Endometrium (tissue), 2 donors: Measurements from ENCODE around the gene CD79B.
"Not testable (repeated sequence)": the region's sequence is repeated elsewhere in the genome, so short reads cannot be mapped to it uniquely, and the experiment has no call there.

ENCODE experiments used
- FAIRE-seq: peaks from 2 replicates; lab custom pipeline; 2012; peaks lifted over from hg19 to GRCh38; lab: Jason Lieb, UNC
- donor health status: control.
- donor health status: control.

The CD79B gene

GRCh38 chr17:63910096-63910495, 22.0 kb downstream of the CD79B start:
- FAIRE-seq: no peak

- FAIRE-seq: not testable (repeated sequence)
These were observed 22.5 kb downstream of the CD79B start for GRCh38 chr17:63909586-63909985.

DNA sequence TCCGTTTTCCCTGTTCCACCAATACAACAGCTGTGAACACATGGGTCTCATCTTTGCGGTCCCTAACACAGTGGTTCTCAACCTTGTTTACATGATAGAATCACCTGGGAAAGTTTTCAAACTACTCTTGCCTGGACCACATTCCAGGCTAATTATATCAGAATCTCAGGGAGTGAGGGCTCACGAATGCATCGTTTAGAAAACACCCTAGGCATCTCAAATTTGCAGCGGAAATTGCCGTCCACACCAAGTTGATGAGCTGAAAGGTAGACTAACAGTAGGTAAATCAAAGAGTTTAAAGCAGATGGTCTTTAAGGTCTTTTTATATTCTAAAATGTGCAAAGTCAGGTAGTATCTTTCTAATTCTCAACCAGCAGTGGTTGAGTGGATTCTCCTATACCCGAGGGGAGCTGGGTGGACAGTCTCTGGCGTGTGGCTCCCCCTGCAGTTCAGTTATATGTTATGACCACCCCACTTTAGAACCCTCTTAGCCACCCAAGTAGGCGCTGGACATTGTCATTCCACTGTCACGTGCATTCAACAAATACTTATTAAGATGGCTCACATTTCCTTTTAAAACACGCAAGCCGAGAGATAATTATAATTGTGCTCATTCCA, 24.9 kb downstream of the CD79B start:
- not testable (repeated sequence) for FAIRE-seq

DNA sequence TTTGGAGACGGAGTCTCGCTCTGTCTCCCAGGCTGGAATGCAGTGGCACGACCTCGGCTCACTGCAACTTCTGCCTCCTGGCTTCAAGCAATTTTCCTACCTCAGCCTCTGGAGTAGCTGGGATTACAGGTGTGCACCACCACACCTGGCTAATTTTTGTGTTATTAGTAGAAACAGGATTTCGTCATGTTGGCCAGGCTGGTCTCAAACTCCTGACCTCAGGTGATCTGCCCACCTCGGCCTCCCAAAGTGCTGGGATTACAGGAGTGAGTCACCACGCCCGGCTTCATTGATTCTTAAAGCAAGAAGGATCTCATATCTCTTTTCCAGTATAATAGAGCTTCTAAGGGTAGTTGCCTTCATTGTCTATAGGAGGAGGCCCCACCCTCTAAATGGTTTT, 27.3 kb downstream of the CD79B start:
- not testable (repeated sequence) for FAIRE-seq

DNA sequence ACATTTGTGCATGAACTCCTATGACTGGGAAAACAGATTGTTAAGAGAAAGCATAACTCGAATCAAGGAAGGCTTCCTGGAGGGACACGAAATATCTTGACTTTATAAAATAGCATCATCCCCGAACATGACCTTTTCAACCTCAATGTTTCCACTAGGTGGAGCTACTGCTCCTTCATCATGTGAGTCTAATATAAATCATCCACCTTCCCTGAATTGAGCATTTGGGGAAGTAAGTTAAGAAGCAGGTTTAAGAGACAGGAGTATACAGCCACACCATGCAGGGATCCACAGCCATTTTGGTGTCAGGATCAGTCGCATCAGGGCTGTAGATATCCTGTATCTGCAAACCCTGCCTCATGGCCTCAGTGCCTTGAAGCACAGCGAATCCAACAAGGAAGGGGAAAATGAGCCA, 28.3 kb downstream of the CD79B start:
- not testable (repeated sequence) for FAIRE-seq

DNA sequence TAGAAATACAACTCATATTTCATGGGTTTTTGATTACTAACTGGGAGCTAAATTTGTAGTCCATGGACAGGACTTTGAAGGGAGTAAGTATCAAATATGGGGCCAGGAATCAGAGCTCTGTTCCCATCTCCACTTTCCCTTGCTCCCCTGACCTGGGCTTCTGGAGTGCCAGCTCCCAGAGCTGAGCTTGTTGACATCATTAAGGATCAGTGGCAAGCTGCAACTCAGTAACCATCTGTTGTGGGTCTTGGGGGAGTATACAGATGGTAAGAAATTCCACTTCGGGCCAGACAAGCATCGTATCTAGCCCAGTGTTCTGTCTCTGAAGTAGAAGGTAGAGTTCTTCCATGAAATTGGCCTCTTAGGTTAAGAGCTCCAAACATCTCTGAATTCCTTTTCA, 30.2 kb downstream of the CD79B start:
- not testable (repeated sequence) for FAIRE-seq

DNA sequence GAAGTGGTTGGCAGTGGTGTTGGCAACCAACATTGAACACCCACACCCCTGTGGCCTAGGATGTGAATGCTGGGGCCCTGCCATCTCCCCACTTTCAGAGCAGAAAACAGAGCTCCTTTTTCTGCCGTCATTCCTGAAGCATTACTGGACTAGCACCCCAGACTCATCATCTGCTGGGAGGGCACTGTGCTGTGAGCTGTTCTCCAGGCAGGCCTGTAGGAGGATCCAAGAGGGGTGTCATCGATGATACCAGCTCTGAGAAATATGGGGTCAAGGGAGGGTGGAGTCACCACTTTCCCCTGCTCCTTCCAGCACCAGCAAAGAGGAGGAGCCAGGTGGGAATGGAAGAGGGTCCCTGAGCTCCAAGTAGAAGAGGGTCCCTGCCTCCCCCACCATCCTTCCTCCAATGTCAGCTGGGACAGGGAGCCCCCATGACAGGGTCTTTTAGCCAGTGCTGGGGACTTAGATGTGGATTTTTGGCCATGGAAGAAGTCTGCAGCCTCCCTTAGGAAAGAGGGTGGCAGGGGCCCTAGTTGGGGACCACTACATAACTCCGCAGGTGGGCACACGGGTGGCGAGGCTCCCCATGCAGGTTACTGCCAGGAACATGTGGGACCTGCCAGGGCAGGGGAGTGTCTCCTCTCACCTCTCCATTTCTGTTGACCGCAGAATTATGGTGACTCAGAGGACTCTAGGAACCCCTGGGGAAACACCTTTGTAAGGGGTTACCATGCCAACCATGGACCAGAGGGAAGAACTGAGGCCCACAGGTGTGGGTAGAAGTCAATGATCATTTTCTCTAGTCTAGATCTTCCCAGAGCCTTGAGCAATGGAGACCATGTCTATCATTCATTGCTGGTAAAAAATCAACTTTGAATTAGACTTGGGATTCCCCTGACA, 33.0 kb downstream of the CD79B start:
- FAIRE-seq: not testable (repeated sequence)

GRCh38 chr17:63896524-63897354, 35.4 kb downstream of the CD79B start, which contains the start of gene CSH1:
CSH1 (minus strand) TSS chr17:63896574; CDS start chr17:63896511, 63 bp downstream.
- not testable (repeated sequence) for FAIRE-seq

DNA sequence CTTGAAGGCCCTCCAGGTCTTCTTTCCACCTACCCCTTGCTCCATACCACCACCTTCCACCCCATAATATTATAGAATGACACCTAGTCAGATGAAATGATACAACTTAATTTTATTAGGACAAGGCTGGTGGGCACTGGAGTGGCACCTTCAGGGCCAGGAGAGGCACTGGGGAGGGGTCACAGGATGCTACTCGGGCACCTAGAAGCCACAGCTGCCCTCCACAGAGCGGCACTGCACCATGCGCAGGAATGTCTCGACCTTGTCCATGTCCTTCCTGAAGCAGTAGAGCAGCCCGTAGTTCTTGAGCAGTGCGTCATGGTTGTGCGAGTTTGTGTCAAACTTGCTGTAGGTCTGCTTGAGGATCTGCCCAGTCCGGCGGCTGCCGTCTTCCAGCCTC, 37.3 kb downstream of the CD79B start:
- FAIRE-seq: not testable (repeated sequence)

DNA sequence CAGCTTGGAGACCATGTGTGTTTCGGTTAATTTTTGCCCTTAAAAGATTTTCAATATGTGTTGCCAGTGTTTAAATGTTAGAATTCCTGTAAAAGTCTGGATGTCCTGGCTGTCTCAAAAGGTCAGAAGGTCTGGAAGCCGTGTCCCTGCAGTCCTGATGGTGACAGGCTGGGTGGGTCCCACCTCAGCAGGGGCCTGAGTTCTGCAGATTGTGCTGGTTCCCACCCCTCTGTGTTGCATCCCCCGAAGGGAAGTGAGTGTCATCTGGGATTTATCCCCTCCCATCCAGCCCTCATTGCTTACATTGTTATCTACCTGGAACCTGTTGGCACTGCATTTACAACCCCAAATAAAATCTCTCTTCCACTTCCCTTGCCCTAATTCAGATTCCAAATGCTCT, 38.1 kb downstream of the CD79B start:
- not testable (repeated sequence) for FAIRE-seq

- FAIRE-seq: not testable (repeated sequence)
These were observed 39.7 kb downstream of the CD79B start for GRCh38 chr17:63892316-63893037.

- peak; percentile 8 for FAIRE-seq
These were observed 42.9 kb downstream of the CD79B start for GRCh38 chr17:63889026-63889848.

- FAIRE-seq: not testable (repeated sequence)
These were observed 47.0 kb downstream of the CD79B start for GRCh38 chr17:63885119-63885518.

GRCh38 chr17:63882626-63883126, 49.5 kb downstream of the CD79B start:
- not testable (repeated sequence) for FAIRE-seq

- FAIRE-seq: no peak
These were observed 50.1 kb downstream of the CD79B start, which contains the start of gene GH2 for GRCh38 chr17:63881935-63882601. GH2 (minus strand) TSS chr17:63881944; CDS start chr17:63881801, 143 bp downstream.

DNA sequence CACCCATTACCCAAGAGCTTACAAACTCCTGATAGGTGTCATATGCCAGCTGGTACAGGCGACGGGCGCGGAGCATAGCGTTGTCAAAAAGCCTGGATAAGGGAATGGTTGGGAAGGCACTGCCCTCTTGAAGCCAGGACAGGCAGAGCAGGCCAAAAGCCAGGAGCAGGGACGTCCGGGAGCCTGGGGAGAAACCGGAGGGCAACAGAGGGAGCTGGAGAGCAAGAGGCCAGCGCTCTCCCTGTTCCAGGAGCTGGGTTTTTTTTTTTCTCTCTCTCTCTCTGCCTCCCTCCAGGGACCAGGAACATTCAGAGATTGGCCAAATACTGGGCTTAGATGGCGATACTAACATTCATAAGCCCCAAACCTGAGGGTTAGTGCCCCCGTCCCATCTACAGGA, 50.8 kb downstream of the CD79B start:
- FAIRE-seq: not testable (repeated sequence)

DNA sequence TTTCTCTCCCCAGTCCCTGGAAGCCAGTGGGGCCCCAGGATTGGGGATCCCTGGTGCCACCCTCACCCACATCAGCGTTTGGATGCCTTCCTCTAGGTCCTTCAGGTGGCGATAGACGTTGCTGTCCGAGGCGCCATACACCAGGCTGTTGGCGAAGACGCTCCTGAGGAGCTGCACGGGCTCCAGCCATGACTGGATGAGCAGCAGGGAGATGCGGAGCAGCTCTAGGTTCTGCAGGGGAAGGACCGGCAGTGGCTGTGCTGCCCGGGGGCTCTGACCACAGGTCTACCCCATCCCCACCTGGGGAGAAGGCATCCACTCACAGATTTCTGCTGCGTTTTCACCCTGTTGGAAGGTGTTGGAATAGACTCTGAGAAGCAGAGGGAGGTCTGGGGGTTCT, 51.4 kb downstream of the CD79B start:
- no peak for FAIRE-seq
